LNCaP clone FGC (cell line): ENCODE results near the gene SWT1.

ENCODE experiments used
- DNase-seq: peaks from one replicate; pipeline ENCODE4 v3.0.0-alpha.2; 2011; ENCODE audit warnings: low read depth
- H3K4me3 ChIP-seq: 2 replicates; pipeline ENCODE4 v1.5.1; 2011; ENCODE audit warnings: mild to moderate bottlenecking, low read depth, low read length, control low read depth
- CTCF ChIP-seq: IDR thresholded peaks from 2 replicates; pipeline ENCODE4 v1.5.1; 2012; ENCODE audit warnings: mild to moderate bottlenecking; ENCODE audit not compliant: control insufficient read depth, insufficient read depth; ENCODE audit errors: extremely low read depth

SWT1 gene

GRCh38 chr1:185287451-185287850, 130.5 kb downstream of the SWT1 start:
- TF ChIP-seq CTCF, result no peak
- DNase-seq, result no peak
- H3K4me3 ChIP-seq, result no peak overlapping the region

- no peak for TF ChIP-seq CTCF
- DNase-seq, result no peak
- no peak overlapping the region for H3K4me3 ChIP-seq
These were observed 131.5 kb downstream of the SWT1 start for GRCh38 chr1:185288435-185288834.

- no peak overlapping the region for H3K4me3 ChIP-seq
- TF ChIP-seq CTCF, result no peak
- no peak for DNase-seq
These were observed 132.9 kb downstream of the SWT1 start for GRCh38 chr1:185289880-185290279.

GRCh38 chr1:185291159-185291558, 134.2 kb downstream of the SWT1 start:
- no peak for DNase-seq
- no peak overlapping the region for H3K4me3 ChIP-seq

GRCh38 chr1:185291652-185292051, 134.7 kb downstream of the SWT1 start:
- no peak for DNase-seq
- TF ChIP-seq CTCF, result no peak
- no peak overlapping the region for H3K4me3 ChIP-seq

More at GRCh38 chr1:185291159-185291558, 134.2 kb downstream of the SWT1 start:
- no peak for TF ChIP-seq CTCF

- no peak for TF ChIP-seq CTCF
- no peak overlapping the region for H3K4me3 ChIP-seq
- DNase-seq, result no peak
These were observed 135.3 kb downstream of the SWT1 start for GRCh38 chr1:185292237-185292636.

- no peak overlapping the region for H3K4me3 ChIP-seq
- no peak for DNase-seq
- no peak for TF ChIP-seq CTCF
These were observed 137.1 kb downstream of the SWT1 start for GRCh38 chr1:185293967-185294542.
